Peyer's patch (tissue), 4 donors: ENCODE data around the gene CD164L2. TPM values are rescaled to one million over a fixed set of nuclear protein-coding genes. Genes with fewer than 3 reads are reported as not detected.

Experiments used
- DNase-seq, 3 donors: peaks; one replicate each; pipeline ENCODE4 v3.0.0-alpha.2; 2017 to 2019
- H3K27ac ChIP-seq, 4 donors: fragments of 200-600 bp; sonication (generic); one replicate each; pipeline ENCODE4 v1.5.1; 2016 to 2019
- H3K27me3 ChIP-seq, 2 donors: fragments of 200-600 bp; sonication (generic); one replicate each; pipeline ENCODE4 v1.5.1; 2019
- H3K36me3 ChIP-seq, 3 donors: fragments of 200-600 bp; sonication (generic); one replicate each; pipeline ENCODE4 v1.5.1; 2016 to 2019
- H3K4me1 ChIP-seq, 4 donors: fragments of 200-600 bp; sonication (generic); one replicate each; pipeline ENCODE4 v1.5.1; 2016 to 2019
- H3K4me3 ChIP-seq, 4 donors: fragments of 200-600 bp; sonication (generic); 1 replicate in 3 of 4; 2 replicates in 1 of 4; pipeline ENCODE4 v1.5.1; 2016 to 2019; ENCODE audit warnings: mild to moderate bottlenecking in 1 of 4
- H3K9me3 ChIP-seq, 4 donors: fragments of 200-600 bp; sonication (generic); one replicate each; pipeline ENCODE4 v1.5.1; 2016 to 2019; ENCODE audit warnings: mild to moderate bottlenecking in 1 of 4
- CTCF ChIP-seq, 6 experiments: fragments of 450-650 bp in 4 of 6; fragments of 200-600 bp in 2 of 6; sonication (generic) in 1 of 6; IDR thresholded peaks; one replicate each; pipeline ENCODE4 v1.5.1; 2017 to 2019; ENCODE audit warnings: antibody characterized with exemption in 6 of 6, mild to moderate bottlenecking in 3 of 6, moderate library complexity in 1 of 6
- POLR2A ChIP-seq, 2 donors: fragments of 450-650 bp; IDR thresholded peaks; one replicate each; pipeline ENCODE4 v1.5.1; 2017; ENCODE audit warnings: antibody characterized with exemption in 2 of 2, mild to moderate bottlenecking in 2 of 2, moderate library complexity in 2 of 2
- total RNA-seq, 4 donors: library from RNA; depleted of rRNA; stranded (reverse); fragments of >200 nt; gene quantifications; one replicate each; pipeline ENCODE4 v1.1.0, GENCODE V29; 2016

The CD164L2 gene
- total RNA-seq, 4 donors from 2014 or later = not detected

- peaks cover 7 to 30% (median 13%) of the 10 kb centered on the region in 4 donors for H3K4me1 ChIP-seq
- no peaks in the 10 kb centered on the region for H3K36me3 ChIP-seq
- no peaks in the 10 kb centered on the region for H3K27me3 ChIP-seq
- TF ChIP-seq CTCF (IDR thresholded peaks at IDR 0.05) (peak; percentile 86 to 97 (median 92)), POLR2A (IDR thresholded peaks at IDR 0.05) (no peak)
- H3K4me3 ChIP-seq = no peak overlapping the region
- no peak overlapping the region for H3K27ac ChIP-seq
- DNase-seq = peak; percentile 66 to 90 (median 82)
- H3K9me3 ChIP-seq = no peaks in the 10 kb centered on the region
Observed at GRCh38 chr1:27395441-27396195, 12.5 kb upstream of the CD164L2 start.

- DNase-seq = no peak
- no peaks in the 10 kb centered on the region for H3K9me3 ChIP-seq
- no peak overlapping the region for H3K4me3 ChIP-seq
Observed at GRCh38 chr1:27394925-27395324, 11.8 kb upstream of the CD164L2 start.

GRCh38 chr1:27394282-27394658 lies 11.1 kb upstream of the CD164L2 start:
- no peak overlapping the region for H3K27ac ChIP-seq
- H3K36me3 ChIP-seq = no peaks in the 10 kb centered on the region
- H3K9me3 ChIP-seq = no peaks in the 10 kb centered on the region
- TF ChIP-seq CTCF (IDR thresholded peaks at IDR 0.05) (no peak), POLR2A (IDR thresholded peaks at IDR 0.05) (no peak)
- no peak for DNase-seq
- no peak overlapping the region for H3K4me3 ChIP-seq
- H3K27me3 ChIP-seq = no peaks in the 10 kb centered on the region
- H3K4me1 ChIP-seq = peaks cover 7 to 29% (median 13%) of the 10 kb centered on the region in 4 donors

More at GRCh38 chr1:27394925-27395324, 11.8 kb upstream of the CD164L2 start:
- no peak overlapping the region for H3K27ac ChIP-seq
- TF ChIP-seq POLR2A (IDR thresholded peaks at IDR 0.05) (no peak), CTCF (IDR thresholded peaks at IDR 0.05) (no peak)
- H3K27me3 ChIP-seq = no peaks in the 10 kb centered on the region
- no peaks in the 10 kb centered on the region for H3K36me3 ChIP-seq
- peaks cover 7 to 30% (median 13%) of the 10 kb centered on the region in 4 donors for H3K4me1 ChIP-seq

- H3K9me3 ChIP-seq = no peaks in the 10 kb centered on the region
- peaks cover 7 to 24% (median 13%) of the 10 kb centered on the region in 4 donors for H3K4me1 ChIP-seq
- H3K27ac ChIP-seq = no peak overlapping the region
- no peak overlapping the region for H3K4me3 ChIP-seq
- no peaks in the 10 kb centered on the region for H3K36me3 ChIP-seq
- TF ChIP-seq POLR2A (IDR thresholded peaks at IDR 0.05) = no peak
- no peak for TF ChIP-seq CTCF (IDR thresholded peaks at IDR 0.05)
- no peak for DNase-seq
- H3K27me3 ChIP-seq = no peaks in the 10 kb centered on the region
Observed at GRCh38 chr1:27393641-27394281, 10.6 kb upstream of the CD164L2 start.

- H3K9me3 ChIP-seq = no peaks in the 10 kb centered on the region
- peak overlapping the region in 3 of 4 donors; percentile 27 to 67 (median 53) for H3K27ac ChIP-seq
- H3K4me1 ChIP-seq = peaks cover 7 to 20% (median 13%) of the 10 kb centered on the region in 4 donors
- H3K4me3 ChIP-seq = peak overlapping the region; percentile 48 to 59 (median 56)
- H3K36me3 ChIP-seq = no peaks in the 10 kb centered on the region
- H3K27me3 ChIP-seq = no peaks in the 10 kb centered on the region
- no peak for DNase-seq
- TF ChIP-seq CTCF (IDR thresholded peaks at IDR 0.05) (no peak), POLR2A (IDR thresholded peaks at IDR 0.05) (no peak)
Observed at GRCh38 chr1:27392778-27393635, 9.9 kb upstream of the CD164L2 start.
